Effector CD8-positive, alpha-beta T cell (primary cell): ENCODE measurements around the gene OR2Z1.
"Not testable (repeated sequence)": the region's sequence is repeated elsewhere in the genome, so short reads cannot be mapped to it uniquely, and the experiment has no call there.

ENCODE experiments used
- DNase-seq: peaks from one replicate; lab custom pipeline; 2025; lab: John Stamatoyannopoulos, UW

OR2Z1 gene

DNA sequence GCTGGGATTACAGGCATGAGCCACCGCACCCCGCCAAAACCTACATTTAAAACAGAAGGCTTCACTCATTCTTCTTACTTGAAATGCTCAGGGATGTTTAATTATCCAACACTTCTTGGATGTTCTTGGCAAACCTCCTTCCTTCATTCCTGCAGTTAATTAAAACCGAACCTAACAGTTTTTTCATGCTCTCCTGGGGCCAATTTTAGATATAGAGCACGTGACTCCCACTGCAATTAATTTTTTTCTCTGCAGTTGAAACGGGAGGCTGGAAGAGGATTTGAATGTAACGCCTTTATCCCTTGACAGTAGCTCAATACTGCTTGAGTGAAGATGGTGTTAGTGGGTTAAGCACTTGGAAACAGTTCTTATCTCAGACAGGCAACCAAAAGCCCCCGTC lies 18.2 kb upstream of the OR2Z1 start:
- no peak for DNase-seq

DNA sequence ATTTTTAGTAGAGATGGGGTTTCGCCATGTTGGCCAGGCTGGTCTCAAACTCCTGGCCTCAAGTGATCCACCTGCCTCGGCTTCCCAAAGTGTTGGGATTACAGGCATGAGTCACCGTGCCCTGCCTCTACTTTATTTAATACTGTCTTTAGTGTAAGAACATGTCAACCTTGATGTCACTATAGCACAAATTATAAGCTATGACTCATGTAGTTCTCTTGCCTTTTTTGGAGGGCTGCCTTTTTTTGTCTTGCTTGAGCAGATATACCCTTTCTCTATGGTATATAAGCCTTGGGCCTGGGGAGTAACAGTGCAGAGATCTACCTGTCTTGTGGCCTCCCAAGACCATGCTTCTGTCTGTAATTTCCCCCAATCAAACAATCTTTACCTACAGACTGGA lies 16.1 kb upstream of the OR2Z1 start:
- DNase-seq = not testable (repeated sequence)

DNA sequence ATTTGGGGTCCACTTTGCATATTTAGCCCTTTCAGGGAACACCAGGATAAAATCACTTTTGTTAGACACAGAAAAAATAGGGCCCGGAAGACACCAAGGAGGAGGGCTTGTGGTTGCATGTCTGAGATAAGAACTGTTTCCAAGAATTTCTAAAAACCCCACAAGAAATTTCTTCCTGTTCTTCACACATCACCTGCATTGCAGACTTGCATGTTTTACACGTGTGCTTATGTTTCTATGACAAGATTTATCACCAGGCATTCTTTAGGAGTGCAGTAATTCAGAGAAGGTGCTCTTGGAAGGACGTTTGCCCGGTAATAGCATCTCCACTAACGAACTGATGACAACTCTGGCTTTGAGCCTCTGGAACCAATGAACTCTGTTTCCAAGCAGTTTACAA lies 15.7 kb upstream of the OR2Z1 start:
- DNase-seq = no peak

DNA sequence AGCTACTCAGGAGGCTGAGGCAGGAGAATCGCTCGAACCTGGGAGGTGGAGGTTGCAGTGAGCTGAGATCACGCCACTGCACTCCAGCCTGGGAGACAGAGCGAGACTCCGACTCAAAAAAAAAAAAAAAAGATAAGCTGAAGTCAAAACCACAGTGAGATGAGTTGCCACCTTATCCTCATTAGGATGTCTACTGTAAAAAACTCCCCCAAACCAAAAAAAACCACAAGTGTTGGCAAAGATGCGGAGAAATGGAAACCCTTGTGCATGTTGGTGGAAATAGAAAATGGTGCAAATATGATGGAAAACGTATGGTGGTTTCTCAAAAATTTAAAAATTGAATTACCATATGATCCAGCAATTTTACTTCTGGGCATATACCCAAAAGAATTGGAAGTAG lies 11.1 kb upstream of the OR2Z1 start:
- not testable (repeated sequence) for DNase-seq

DNA sequence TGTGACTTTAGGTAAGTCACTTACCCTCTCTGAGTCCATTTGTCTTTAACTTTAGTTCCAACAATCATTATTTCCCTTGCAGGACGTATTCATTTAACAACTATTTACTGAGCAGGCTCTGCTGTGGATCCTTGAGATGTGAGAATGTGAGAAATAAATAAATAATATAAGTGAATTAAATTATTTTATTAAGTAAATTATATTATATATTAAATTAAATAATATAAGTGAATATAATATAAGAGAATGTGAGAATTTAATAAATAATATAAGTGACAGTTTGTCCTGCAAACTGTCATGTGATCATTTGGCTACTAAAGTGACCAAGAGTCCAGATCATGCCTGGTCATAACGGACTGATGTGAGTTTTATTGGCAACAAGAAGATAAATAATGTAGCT lies 598 bp downstream of the OR2Z1 start:
- no peak for DNase-seq

DNA sequence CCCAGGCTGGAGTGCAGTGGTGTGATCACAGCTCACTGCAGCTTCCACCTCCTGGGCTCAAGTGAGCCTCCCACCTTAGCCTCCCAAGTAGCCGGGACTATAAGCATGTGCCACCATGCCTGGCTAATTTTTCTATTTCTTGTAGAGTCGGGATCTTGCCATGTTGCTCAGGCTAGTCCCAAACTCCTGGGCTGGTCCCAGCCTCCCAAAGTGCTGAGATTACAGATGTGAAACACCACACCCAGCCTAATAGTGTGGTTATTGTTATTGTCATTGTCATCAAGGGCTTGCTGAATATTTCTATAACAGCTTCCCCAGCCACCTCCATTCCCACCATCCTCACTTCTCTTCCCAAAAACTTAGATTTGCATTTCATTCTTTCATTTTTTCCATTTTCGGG lies 2.8 kb downstream of the OR2Z1 start:
- no peak for DNase-seq

DNA sequence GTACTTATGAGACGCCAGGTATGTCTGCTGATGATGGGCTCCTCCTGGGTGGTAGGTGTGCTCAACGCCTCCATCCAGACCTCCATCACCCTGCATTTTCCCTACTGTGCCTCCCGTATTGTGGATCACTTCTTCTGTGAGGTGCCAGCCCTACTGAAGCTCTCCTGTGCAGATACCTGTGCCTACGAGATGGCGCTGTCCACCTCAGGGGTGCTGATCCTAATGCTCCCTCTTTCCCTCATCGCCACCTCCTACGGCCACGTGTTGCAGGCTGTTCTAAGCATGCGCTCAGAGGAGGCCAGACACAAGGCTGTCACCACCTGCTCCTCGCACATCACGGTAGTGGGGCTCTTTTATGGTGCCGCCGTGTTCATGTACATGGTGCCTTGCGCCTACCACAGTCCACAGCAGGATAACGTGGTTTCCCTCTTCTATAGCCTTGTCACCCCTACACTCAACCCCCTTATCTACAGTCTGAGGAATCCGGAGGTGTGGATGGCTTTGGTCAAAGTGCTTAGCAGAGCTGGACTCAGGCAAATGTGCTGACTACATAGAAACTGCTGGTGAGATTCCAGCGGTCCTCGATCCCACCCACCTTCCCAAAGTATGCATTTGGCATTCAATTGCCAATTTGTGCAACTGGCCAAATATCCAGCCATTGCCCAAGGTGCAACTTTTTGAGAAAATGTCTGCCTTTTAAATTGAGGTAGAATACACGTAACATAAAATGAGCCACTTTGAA lies 10.2 kb downstream of the OR2Z1 start:
- no peak for DNase-seq

DNA sequence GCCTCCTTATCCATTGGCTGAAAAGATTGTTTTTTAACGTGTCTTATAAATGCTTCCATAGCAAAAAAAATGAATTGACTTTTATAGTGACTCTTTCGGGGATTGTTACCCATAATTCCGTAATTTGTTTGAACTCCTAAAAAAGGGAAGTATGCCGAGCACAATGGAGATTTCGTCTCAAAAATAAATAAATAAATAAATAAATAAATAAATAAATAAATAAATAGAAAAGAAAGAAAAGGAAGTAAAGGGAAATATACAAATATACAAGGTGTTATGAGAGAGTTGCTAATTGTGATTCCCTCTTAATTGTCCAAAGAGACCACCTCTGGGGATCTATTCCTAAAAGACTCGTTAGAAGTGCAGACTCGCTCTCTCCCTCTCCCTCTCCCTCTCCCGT lies 16.9 kb downstream of the OR2Z1 start:
- no peak for DNase-seq

DNA sequence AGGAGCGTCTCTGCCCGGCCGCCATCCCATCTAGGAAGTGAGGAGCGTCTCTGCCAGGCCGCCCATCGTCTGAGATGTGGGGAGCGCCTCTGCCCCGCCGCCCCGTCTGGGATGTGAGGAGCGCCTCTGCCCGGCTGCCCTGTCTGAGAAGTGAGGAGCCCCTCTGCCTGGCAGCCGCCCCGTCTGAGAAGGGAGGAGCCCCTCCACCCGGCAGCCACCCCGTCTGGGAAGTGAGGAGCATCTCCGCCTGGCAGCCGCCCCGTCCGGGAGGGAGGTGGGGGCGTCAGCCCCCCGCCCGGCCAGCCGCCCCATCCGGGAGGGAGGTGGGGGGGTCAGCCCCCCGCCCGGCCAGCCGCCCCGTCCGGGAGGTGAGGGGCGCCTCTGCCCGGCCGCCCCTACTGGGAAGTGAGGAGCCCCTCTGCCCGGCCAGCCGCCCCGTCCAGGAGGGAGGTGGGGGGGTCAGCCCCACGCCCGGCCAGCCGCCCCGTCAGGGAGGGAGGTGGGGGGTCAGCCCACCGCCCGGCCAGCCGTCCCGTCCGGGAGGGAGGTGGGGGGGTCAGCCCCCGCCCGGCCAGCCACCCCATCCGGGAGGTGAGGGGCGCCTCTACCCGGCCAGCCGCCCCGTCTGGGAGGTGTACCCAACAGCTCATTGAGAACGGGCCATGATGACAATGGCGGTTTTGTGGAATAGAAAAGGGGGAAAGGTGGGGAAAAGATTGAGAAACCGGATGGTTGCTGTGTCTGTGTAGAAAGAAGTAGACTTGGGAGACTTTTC lies 18.0 kb downstream of the OR2Z1 start:
- DNase-seq = not testable (repeated sequence)

DNA sequence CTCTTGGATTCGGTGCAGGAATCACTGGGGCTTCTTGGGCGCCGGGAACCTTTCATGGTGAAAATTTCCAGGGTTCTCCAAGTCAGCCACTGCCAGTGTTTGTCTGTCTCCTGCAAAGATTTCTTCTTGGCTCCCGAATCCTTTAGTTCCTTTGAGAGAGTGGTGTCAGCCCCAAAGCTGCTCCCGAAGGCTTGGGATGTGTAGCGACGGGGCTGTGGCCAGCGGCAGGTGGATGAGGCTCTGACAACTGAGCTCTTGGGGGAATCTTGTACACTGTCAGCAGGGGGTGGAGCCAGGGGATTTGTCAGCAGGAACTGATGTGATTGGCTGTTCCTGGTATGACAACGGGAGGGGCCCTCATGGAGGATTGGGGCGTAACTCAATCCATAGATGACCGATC lies 45.8 kb downstream of the OR2Z1 start:
- DNase-seq = not testable (repeated sequence)

DNA sequence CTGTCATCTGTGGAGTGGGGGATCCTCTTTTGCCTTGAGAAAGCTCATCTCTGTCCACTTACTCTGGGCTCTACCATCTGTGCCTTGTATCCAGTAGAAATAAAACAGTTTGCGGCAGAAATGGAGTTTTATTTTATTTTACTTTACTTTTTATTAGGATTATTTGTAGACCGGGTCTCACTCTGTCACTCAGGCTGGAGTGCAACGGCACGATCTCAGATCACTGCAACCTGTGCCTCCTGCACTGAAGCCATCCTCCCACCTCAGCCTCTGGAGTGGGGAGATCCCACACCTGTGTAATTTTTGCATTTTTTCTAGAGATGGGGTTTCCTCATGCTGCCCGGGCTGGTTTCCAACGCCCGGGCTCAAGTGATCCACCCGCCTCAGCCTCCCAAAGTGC lies 47.8 kb downstream of the OR2Z1 start:
- DNase-seq = not testable (repeated sequence)

DNA sequence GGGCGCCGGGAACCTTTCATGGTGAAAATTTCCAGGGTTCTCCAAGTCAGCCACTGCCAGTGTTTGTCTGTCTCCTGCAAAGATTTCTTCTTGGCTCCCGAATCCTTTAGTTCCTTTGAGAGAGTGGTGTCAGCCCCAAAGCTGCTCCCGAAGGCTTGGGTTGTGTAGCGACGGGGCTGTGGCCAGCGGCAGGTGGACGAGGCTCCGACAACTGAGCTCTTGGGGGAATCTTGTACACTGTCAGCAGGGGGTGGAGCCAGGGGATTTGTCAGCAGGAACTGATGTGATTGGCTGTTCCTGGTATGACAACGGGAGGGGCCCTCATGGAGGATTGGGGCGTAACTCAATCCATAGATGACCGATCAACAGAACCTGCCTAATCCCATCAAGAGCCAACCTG lies 52.2 kb downstream of the OR2Z1 start:
- not testable (repeated sequence) for DNase-seq
